ENCODE measurements around the gene CD7. TPM values are rescaled to one million over a fixed set of nuclear protein-coding genes. Genes with fewer than 3 reads are reported as not detected.

The CD7 gene
- total RNA-seq, 2 experiments from 2014 or later, result 334 to 355 TPM

- Mint-ChIP-seq H3K27ac (no peak overlapping the region), H3K4me1 (ENCODE audit: low read depth) (peaks cover 6% of the 10 kb centered on the region), H3K9me3 (ENCODE audit: insufficient read depth) (no peaks in the 10 kb centered on the region), H3K27me3 (ENCODE audit: low read depth) (peaks cover 5% of the 10 kb centered on the region), H3K36me3 (ENCODE audit: low read depth) (no peaks in the 10 kb centered on the region), H3K4me3 (no peak overlapping the region)
- no peak for DNase-seq
- ChIA-PET CTCF (no interaction called here), POLR2A (no interaction called here)
- ATAC-seq, result no peak
Observed at GRCh38 chr17:82345151-82345976, 28.0 kb upstream of the CD7 start.

GRCh38 chr17:82344175-82344907 lies 26.9 kb upstream of the CD7 start:
- Mint-ChIP-seq H3K27ac (no peak overlapping the region), H3K4me1 (ENCODE audit: low read depth) (peaks cover 6% of the 10 kb centered on the region), H3K27me3 (ENCODE audit: low read depth) (peaks cover 5% of the 10 kb centered on the region), H3K36me3 (ENCODE audit: low read depth) (no peaks in the 10 kb centered on the region), H3K9me3 (ENCODE audit: insufficient read depth) (no peaks in the 10 kb centered on the region), H3K4me3 (no peak overlapping the region)
- CTCF ChIA-PET, result interaction anchor here (0.9 to 1.7 kb wide), 2 partner anchors 8 to 103 kb away, joined by 3 to 6 read pairs; no protein-coding TSS in a partner anchor
- POLR2A ChIA-PET, result interaction anchor here (0.6 kb wide), 1 partner anchor 1737 kb away, joined by 3 read pairs; no protein-coding TSS in a partner anchor
- DNase-seq (no peak), ATAC-seq (no peak)

GRCh38 chr17:82343560-82343959 lies 26.2 kb upstream of the CD7 start:
- Mint-ChIP-seq H3K36me3 (ENCODE audit: low read depth) (no peaks in the 10 kb centered on the region), H3K4me3 (no peak overlapping the region), H3K9me3 (ENCODE audit: insufficient read depth) (no peaks in the 10 kb centered on the region), H3K27ac (no peak overlapping the region), H3K27me3 (ENCODE audit: low read depth) (peaks cover 8% of the 10 kb centered on the region), H3K4me1 (ENCODE audit: low read depth) (peaks cover 6% of the 10 kb centered on the region)
- no peak for DNase-seq
- no peak for ATAC-seq
- POLR2A ChIA-PET, result no interaction called here
- CTCF ChIA-PET, result interaction anchor here (1.7 kb wide), 1 partner anchor 9 kb away, joined by 6 read pairs; no protein-coding TSS in a partner anchor

- no peak for DNase-seq
- Mint-ChIP-seq H3K4me3 (no peak overlapping the region), H3K27ac (no peak overlapping the region), H3K27me3 (ENCODE audit: low read depth) (peaks cover 8% of the 10 kb centered on the region), H3K9me3 (ENCODE audit: insufficient read depth) (no peaks in the 10 kb centered on the region), H3K36me3 (ENCODE audit: low read depth) (no peaks in the 10 kb centered on the region), H3K4me1 (ENCODE audit: low read depth) (peaks cover 6% of the 10 kb centered on the region)
- no peak for ATAC-seq
- POLR2A ChIA-PET, result no interaction called here
- CTCF ChIA-PET, result interaction anchor here (0.6 to 1.7 kb wide), 2 partner anchors 10 to 51 kb away, joined by 3 to 6 read pairs; no protein-coding TSS in a partner anchor
Observed at GRCh38 chr17:82342361-82343079, 25.1 kb upstream of the CD7 start.

- no peak for ATAC-seq
- H3K4me3 Mint-ChIP-seq, result no peak overlapping the region
- ChIA-PET POLR2A (no interaction called here), CTCF (no interaction called here)
- H3K27me3 Mint-ChIP-seq (ENCODE audit: low read depth), result peaks cover 3% of the 10 kb centered on the region
- H3K27ac Mint-ChIP-seq, result no peak overlapping the region
- H3K9me3 Mint-ChIP-seq (ENCODE audit: insufficient read depth), result no peaks in the 10 kb centered on the region
- peaks cover 12% of the 10 kb centered on the region for H3K4me1 Mint-ChIP-seq (ENCODE audit: low read depth)
- H3K36me3 Mint-ChIP-seq (ENCODE audit: low read depth), result no peaks in the 10 kb centered on the region
- DNase-seq, result no peak
Observed at GRCh38 chr17:82339634-82340580, 22.5 kb upstream of the CD7 start.

- CTCF ChIA-PET, result interaction anchor here (0.6 kb wide), 1 partner anchor 18 kb away, joined by 3 read pairs; no protein-coding TSS in a partner anchor
- Mint-ChIP-seq H3K4me1 (ENCODE audit: low read depth) (peaks cover 19% of the 10 kb centered on the region), H3K36me3 (ENCODE audit: low read depth) (no peaks in the 10 kb centered on the region), H3K27ac (no peak overlapping the region), H3K27me3 (ENCODE audit: low read depth) (peaks cover 3% of the 10 kb centered on the region), H3K4me3 (no peak overlapping the region), H3K9me3 (ENCODE audit: insufficient read depth) (no peaks in the 10 kb centered on the region)
- ATAC-seq (no peak), DNase-seq (no peak)
- POLR2A ChIA-PET, result interaction anchor here (0.7 kb wide), 1 partner anchor 66 kb away, joined by 4 read pairs; no protein-coding TSS in a partner anchor
Observed at GRCh38 chr17:82338858-82339633, 21.6 kb upstream of the CD7 start.

GRCh38 chr17:82334622-82335394 lies 17.4 kb upstream of the CD7 start:
- Mint-ChIP-seq H3K4me3 (peak overlapping the region; percentile 95), H3K27me3 (ENCODE audit: low read depth) (peaks cover 10% of the 10 kb centered on the region), H3K36me3 (ENCODE audit: low read depth) (no peaks in the 10 kb centered on the region), H3K4me1 (ENCODE audit: low read depth) (peaks cover 31% of the 10 kb centered on the region), H3K9me3 (ENCODE audit: insufficient read depth) (no peaks in the 10 kb centered on the region), H3K27ac (peak overlapping the region; percentile 95)
- ChIA-PET CTCF (interaction anchor here (0.9 to 2.3 kb wide), 4 partner anchors 14 to 52 kb away, joined by 3 to 10 read pairs (median 4); no protein-coding TSS in a partner anchor), POLR2A (interaction anchor here (1.5 kb wide), 1 partner anchor 37 kb away, joined by 5 read pairs; no protein-coding TSS in a partner anchor)
- ATAC-seq (peak; percentile 54), DNase-seq (no peak)

- H3K9me3 Mint-ChIP-seq (ENCODE audit: insufficient read depth), result no peaks in the 10 kb centered on the region
Observed at GRCh38 chr17:82334204-82334621, 16.8 kb upstream of the CD7 start.

GRCh38 chr17:82333279-82334171 lies 16.1 kb upstream of the CD7 start, which contains the start of gene SECTM1:
SECTM1 (minus strand) TSS chr17:82333766; CDS start chr17:82327240, 6,526 bp downstream.
- H3K27me3 Mint-ChIP-seq (ENCODE audit: low read depth), result peaks cover 7% of the 10 kb centered on the region
- CTCF ChIA-PET, result interaction anchor here (1.0 to 2.4 kb wide), 6 partner anchors 9 to 35 kb away, joined by 3 to 10 read pairs (median 6); partner anchors contain the start of gene CD7
- no peak for DNase-seq
- H3K27ac Mint-ChIP-seq, result peak within 1 kb of the TSS; percentile 95
- no peaks in the 10 kb centered on the region for H3K36me3 Mint-ChIP-seq (ENCODE audit: low read depth)
- H3K4me3 Mint-ChIP-seq, result peak within 1 kb of the TSS; percentile 95
- peaks cover 31% of the 10 kb centered on the region for H3K4me1 Mint-ChIP-seq (ENCODE audit: low read depth)
- POLR2A ChIA-PET, result interaction anchor here (1.2 to 1.5 kb wide), 3 partner anchors 35 to 42 kb away, joined by 4 to 7 read pairs (median 5); no protein-coding TSS in a partner anchor
- peak; percentile 38 for ATAC-seq
- H3K9me3 Mint-ChIP-seq (ENCODE audit: insufficient read depth), result no peaks in the 10 kb centered on the region

More at GRCh38 chr17:82334204-82334621, 16.8 kb upstream of the CD7 start:
- Mint-ChIP-seq H3K4me3 (peak overlapping the region; percentile 95), H3K36me3 (ENCODE audit: low read depth) (no peaks in the 10 kb centered on the region), H3K27ac (peak overlapping the region; percentile 95), H3K4me1 (ENCODE audit: low read depth) (peaks cover 31% of the 10 kb centered on the region), H3K27me3 (ENCODE audit: low read depth) (peaks cover 10% of the 10 kb centered on the region)
- no peak for ATAC-seq
- no peak for DNase-seq
- ChIA-PET POLR2A (interaction anchor here (1.5 kb wide), 1 partner anchor 36 kb away, joined by 5 read pairs; no protein-coding TSS in a partner anchor), CTCF (interaction anchor here (1.2 to 2.4 kb wide), 5 partner anchors 9 to 33 kb away, joined by 3 to 10 read pairs (median 6); partner anchors contain the start of gene CD7)
